Measurements from ENCODE around the gene MS4A2.

The MS4A2 gene

GRCh38 chr11:60119710-60120109, 31.2 kb downstream of the MS4A2 start:
- ChIA-PET CTCF (no interaction called here), POLR2A (ENCODE audit: low non-redundant PET) (no interaction called here)
- no peak for DNase-seq (ENCODE audit: low spot score)
- no peak overlapping the region for H3K27ac ChIP-seq
- no peak for TF ChIP-seq CTCF (conservative IDR thresholded peaks at IDR 0.05; ENCODE audit: low read depth)

- no peak for DNase-seq (ENCODE audit: low spot score)
- POLR2A ChIA-PET (ENCODE audit: low non-redundant PET), result no interaction called here
- CTCF ChIA-PET, result no interaction called here
- no peak overlapping the region for H3K27ac ChIP-seq
- no peak for TF ChIP-seq CTCF (conservative IDR thresholded peaks at IDR 0.05; ENCODE audit: low read depth)
These were observed 32.8 kb downstream of the MS4A2 start for GRCh38 chr11:60121264-60121663.

- H3K27ac ChIP-seq, result no peak overlapping the region
- no peak for DNase-seq (ENCODE audit: low spot score)
- CTCF ChIA-PET, result interaction anchor here (0.5 to 0.7 kb wide), 2 partner anchors 68 to 74 kb away, joined by 3 to 4 read pairs; no protein-coding TSS in a partner anchor
- no peak for TF ChIP-seq CTCF (conservative IDR thresholded peaks at IDR 0.05; ENCODE audit: low read depth)
- POLR2A ChIA-PET (ENCODE audit: low non-redundant PET), result no interaction called here
These were observed 34.1 kb downstream of the MS4A2 start for GRCh38 chr11:60122414-60123036.

GRCh38 chr11:60124802-60125432, 36.5 kb downstream of the MS4A2 start:
- ChIA-PET CTCF (no interaction called here), POLR2A (ENCODE audit: low non-redundant PET) (no interaction called here)
- no peak for DNase-seq (ENCODE audit: low spot score)
- H3K27ac ChIP-seq, result no peak overlapping the region
- TF ChIP-seq CTCF (conservative IDR thresholded peaks at IDR 0.05; ENCODE audit: low read depth), result no peak

GRCh38 chr11:60125956-60126585, 37.6 kb downstream of the MS4A2 start:
- no peak overlapping the region for H3K27ac ChIP-seq
- ChIA-PET POLR2A (ENCODE audit: low non-redundant PET) (no interaction called here), CTCF (no interaction called here)
- DNase-seq (ENCODE audit: low spot score), result peak; percentile 34
- no peak for TF ChIP-seq CTCF (conservative IDR thresholded peaks at IDR 0.05; ENCODE audit: low read depth)

GRCh38 chr11:60127311-60127811, 38.9 kb downstream of the MS4A2 start:
- no peak for TF ChIP-seq CTCF (conservative IDR thresholded peaks at IDR 0.05; ENCODE audit: low read depth)

More at GRCh38 chr11:60127311-60127811, 38.9 kb downstream of the MS4A2 start:
- ChIA-PET CTCF (no interaction called here), POLR2A (ENCODE audit: low non-redundant PET) (no interaction called here)
- no peak overlapping the region for H3K27ac ChIP-seq
- peak; percentile 22 for DNase-seq (ENCODE audit: low spot score)
